ENCODE results near the gene LRMDA.

DNA sequence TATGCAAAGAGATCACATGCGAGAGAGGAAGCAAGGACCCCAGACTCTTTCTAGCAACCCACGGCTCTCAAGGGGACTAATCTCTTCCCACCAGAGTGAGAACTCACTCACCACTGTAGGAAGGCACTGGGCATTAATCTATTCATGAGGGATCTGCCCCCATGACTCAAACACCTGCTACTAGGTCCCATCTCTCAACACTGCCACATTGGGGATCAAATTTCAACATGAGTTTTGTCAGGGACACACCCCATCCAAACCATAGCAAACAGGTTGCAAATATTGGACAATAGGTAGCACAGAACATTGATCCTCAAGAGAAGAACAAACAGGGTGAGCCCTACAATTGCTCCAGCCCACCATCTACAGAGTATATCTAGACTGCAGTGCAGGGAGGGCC is 740.6 kb downstream of the LRMDA start:
- TF ChIP-seq CEBPB (IDR thresholded peaks at IDR 0.05) (no peak), YY1 (IDR thresholded peaks at IDR 0.05; ENCODE audit: low read depth) (no peak)
- TF ChIP-seq, protein P1, sequence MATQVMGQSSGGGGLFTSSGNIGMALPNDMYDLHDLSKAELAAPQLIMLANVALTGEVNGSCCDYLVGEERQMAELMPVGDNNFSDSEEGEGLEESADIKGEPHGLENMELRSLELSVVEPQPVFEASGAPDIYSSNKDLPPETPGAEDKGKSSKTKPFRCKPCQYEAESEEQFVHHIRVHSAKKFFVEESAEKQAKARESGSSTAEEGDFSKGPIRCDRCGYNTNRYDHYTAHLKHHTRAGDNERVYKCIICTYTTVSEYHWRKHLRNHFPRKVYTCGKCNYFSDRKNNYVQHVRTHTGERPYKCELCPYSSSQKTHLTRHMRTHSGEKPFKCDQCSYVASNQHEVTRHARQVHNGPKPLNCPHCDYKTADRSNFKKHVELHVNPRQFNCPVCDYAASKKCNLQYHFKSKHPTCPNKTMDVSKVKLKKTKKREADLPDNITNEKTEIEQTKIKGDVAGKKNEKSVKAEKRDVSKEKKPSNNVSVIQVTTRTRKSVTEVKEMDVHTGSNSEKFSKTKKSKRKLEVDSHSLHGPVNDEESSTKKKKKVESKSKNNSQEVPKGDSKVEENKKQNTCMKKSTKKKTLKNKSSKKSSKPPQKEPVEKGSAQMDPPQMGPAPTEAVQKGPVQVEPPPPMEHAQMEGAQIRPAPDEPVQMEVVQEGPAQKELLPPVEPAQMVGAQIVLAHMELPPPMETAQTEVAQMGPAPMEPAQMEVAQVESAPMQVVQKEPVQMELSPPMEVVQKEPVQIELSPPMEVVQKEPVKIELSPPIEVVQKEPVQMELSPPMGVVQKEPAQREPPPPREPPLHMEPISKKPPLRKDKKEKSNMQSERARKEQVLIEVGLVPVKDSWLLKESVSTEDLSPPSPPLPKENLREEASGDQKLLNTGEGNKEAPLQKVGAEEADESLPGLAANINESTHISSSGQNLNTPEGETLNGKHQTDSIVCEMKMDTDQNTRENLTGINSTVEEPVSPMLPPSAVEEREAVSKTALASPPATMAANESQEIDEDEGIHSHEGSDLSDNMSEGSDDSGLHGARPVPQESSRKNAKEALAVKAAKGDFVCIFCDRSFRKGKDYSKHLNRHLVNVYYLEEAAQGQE (IDR thresholded peaks at IDR 0.05; ENCODE audit: low read depth), result no peak

All from Ishikawa (cell line).